Kidney (tissue), 14 donors: ENCODE results near the gene IQCK. TPM values are rescaled to one million over a fixed set of nuclear protein-coding genes. Genes with fewer than 3 reads are reported as not detected.

Experiments
- DNase-seq, 5 donors: peaks; one replicate each; pipeline ENCODE4 v3.0.0-alpha.2; 2013 to 2020
- FAIRE-seq: peaks from 2 replicates; lab custom pipeline; 2012; peaks lifted over from hg19 to GRCh38; lab: Jason Lieb, UNC
- H3K27ac ChIP-seq, 2 donors: one replicate each; pipeline ENCODE4 v1.7.0; 2013; ENCODE audit warnings: low read depth in 2 of 2, low read length in 2 of 2, inconsistent platforms in 1 of 2
- H3K27me3 ChIP-seq: one replicate; pipeline ENCODE4 v1.7.1; 2013; ENCODE audit warnings: low read length, inconsistent platforms; ENCODE audit not compliant: control insufficient read depth, insufficient read depth
- H3K36me3 ChIP-seq, 3 donors: one replicate each; pipeline versions ENCODE4 v1.7.0 to v1.7.1; 2013; ENCODE audit warnings: low read length in 3 of 3, control low read depth in 1 of 3, inconsistent platforms in 1 of 3; ENCODE audit not compliant: insufficient read depth in 3 of 3, control insufficient read depth in 2 of 3
- H3K4me1 ChIP-seq, 3 donors: one replicate each; pipeline versions ENCODE4 v1.7.0 to v1.7.1; 2013; ENCODE audit warnings: low read length in 3 of 3, inconsistent platforms in 1 of 3, low read depth in 1 of 3; ENCODE audit not compliant: control insufficient read depth in 2 of 3, insufficient read depth in 2 of 3
- H3K4me3 ChIP-seq, 3 donors: one replicate each; pipeline versions ENCODE4 v1.7.0 to v1.8.1; 2013; ENCODE audit warnings: low read length in 3 of 3, control low read depth in 1 of 3, inconsistent platforms in 1 of 3
- H3K9ac ChIP-seq, 3 donors: one replicate each; pipeline versions ENCODE4 v1.7.0 to v1.7.1; 2013; ENCODE audit warnings: low read length in 3 of 3, control low read depth in 1 of 3, inconsistent platforms in 1 of 3
- H3K9me3 ChIP-seq, 3 donors: one replicate each; pipeline versions ENCODE4 v1.7.0 to v1.7.1; 2013; ENCODE audit warnings: low read length in 3 of 3, control low read depth in 1 of 3, inconsistent platforms in 1 of 3; ENCODE audit not compliant: control insufficient read depth in 2 of 3, insufficient read depth in 1 of 3
- CTCF ChIP-seq: IDR thresholded peaks from 3 replicates; pipeline ENCODE4 v1.5.1; 2012; ENCODE audit warnings: mild to moderate bottlenecking, moderate library complexity, borderline replicate concordance; ENCODE audit not compliant: insufficient read depth; ENCODE audit errors: extremely low read depth
- intact Hi-C: fragments of 100-400 bp; cut with DNase I; formaldehyde crosslinking; loops from one replicate; pipeline ENCODE4 v1.11.1; 2022
- polyA plus RNA-seq: library from polyadenylated mRNA; stranded (reverse); fragments of 350-450 nt; fragmentation: Illumina TruSeq; extraction: RNeasy Lipid Tissue Mini Kit (QIAGEN cat#74804); gene quantifications from one replicate; pipeline ENCODE4 v1.2.3, GENCODE V29; 2014; ENCODE audit warnings: low read depth, low replicate concordance; ENCODE audit not compliant: insufficient read depth
- total RNA-seq: library from RNA; stranded (reverse); fragmentation: NEBNext Ultra II Directional; extraction: Animal tissue kit (Norgen Biotek cat#: 25700); gene quantifications from one replicate; pipeline ENCODE4 v1.2.1, GENCODE V29; 2021
- donor health status: control.
- donor health status: control.
- donor health status: control.
- donor health status: control.
- donor health status: control.
- donor health status: DM: yes; HTN: yes; CAD: no.
- donor health status: Normal renal cell carcinoma (clear cell type).

The IQCK gene
- total and polyA plus RNA-seq, 2 donors from 2014 or later, result 35.4 to 38.1 TPM

DNA sequence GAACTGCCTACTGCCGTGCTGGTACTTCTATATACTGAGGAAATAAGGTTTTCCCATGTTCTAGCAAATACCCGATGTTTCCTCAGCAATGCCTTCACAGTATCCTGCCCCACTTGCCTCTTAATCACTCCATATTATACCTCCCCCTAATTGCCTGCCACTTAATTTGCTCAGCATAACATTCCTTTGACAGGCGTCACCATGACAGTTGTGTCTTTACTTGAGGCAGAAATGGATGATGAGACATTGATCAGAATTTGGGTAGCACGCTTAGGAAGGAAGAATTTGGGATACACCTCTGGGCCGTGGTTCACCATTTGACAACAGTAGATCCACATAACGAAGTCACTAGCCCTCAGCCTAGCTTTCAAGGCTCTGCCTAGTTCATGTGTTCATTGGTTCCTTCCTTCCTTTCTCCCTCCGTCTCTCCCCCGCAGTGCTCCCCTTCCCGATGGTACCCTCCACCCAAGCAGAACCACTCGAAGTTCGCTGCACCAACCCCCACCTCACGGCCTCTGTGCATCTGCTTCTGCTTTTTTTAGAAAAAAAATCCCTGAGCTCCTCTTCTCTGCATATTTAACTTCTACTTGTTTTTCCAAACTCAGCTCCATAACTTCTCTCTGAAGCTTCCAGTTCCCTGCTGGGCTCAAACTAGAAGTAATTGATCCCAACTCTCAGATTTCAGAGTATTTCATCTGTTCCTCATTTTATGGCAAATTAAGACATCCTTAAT lies 19.4 kb downstream of the IQCK start:
- Histone ChIP-seq H3K4me1 (peaks cover 0 to 2% (median 0%) of the 10 kb centered on the region in 3 donors), H3K36me3 (peaks cover 0 to 9% (median 4%) of the 10 kb centered on the region in 3 donors), H3K27ac (no peak overlapping the region), H3K9ac (no peak overlapping the region), H3K27me3 (no peaks in the 10 kb centered on the region), H3K4me3 (no peak overlapping the region), H3K9me3 (no peaks in the 10 kb centered on the region)
- TF ChIP-seq CTCF, result no peak
- intact Hi-C loops, result no loop called here
- no peak for DNase-seq
- no peak for FAIRE-seq

DNA sequence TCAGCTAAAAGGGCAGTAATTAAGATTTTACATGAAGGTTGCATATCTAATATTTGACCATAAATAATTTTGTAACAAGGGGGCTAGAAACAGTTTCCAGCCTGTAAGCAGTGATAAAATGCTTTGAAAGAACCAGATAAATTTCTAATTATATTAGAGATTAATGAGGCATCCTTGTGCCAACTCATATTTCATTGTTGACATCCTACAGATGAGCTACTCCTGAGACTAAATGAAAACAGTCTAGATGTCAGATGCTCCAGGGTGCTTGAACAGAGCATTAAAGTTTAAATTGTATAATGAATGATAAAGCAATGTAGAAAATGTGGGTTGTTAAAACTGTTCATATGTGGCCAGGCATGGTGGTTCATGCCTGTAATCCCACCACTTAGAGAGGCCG lies 23.3 kb downstream of the IQCK start:
- no peak for TF ChIP-seq CTCF
- Histone ChIP-seq H3K9ac (no peak overlapping the region), H3K36me3 (peaks cover 0 to 8% (median 2%) of the 10 kb centered on the region in 3 donors), H3K27me3 (no peaks in the 10 kb centered on the region), H3K27ac (no peak overlapping the region), H3K4me3 (no peak overlapping the region), H3K4me1 (peaks cover 0 to 5% (median 4%) of the 10 kb centered on the region in 3 donors), H3K9me3 (no peaks in the 10 kb centered on the region)
- FAIRE-seq, result no peak
- DNase-seq, result no peak
- intact Hi-C loops, result no loop called here

DNA sequence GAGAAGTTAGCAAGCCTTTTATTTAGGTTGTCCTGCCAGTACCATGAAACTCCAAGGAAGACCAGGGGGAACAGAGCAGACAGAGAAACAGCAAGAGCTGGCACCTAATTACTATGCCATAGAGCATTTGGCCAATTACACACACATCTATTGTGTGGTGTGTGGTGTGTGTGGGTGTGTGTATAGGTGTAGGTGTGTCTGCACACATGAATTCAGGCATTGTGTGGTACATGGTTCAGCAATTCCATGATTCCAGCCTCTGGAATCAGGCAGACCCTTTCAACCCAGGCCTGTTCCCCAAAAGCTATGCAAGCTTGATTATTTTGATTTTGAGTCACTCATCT lies 25.7 kb downstream of the IQCK start:
- Histone ChIP-seq H3K27me3 (no peaks in the 10 kb centered on the region), H3K27ac (peak overlapping the region in 1 of 2 donors; percentile 39), H3K4me1 (peaks cover 6 to 12% (median 11%) of the 10 kb centered on the region in 3 donors), H3K9me3 (no peaks in the 10 kb centered on the region), H3K4me3 (no peak overlapping the region), H3K36me3 (peaks cover 0 to 2% (median 0%) of the 10 kb centered on the region in 3 donors), H3K9ac (no peak overlapping the region)
- no peak for FAIRE-seq
- no peak for TF ChIP-seq CTCF
- intact Hi-C loops, result no loop called here
- DNase-seq, result no peak
